Stimulated activated CD8-positive, alpha-beta memory T cell treated with anti-CD3 and anti-CD28 coated beads, Interleukin-2, amount 100 ng/mL, for 48 hours (primary cell): ENCODE results near the gene GATAD2B.
"Not testable (repeated sequence)": the region's sequence is repeated elsewhere in the genome, so short reads cannot be mapped to it uniquely, and the experiment has no call there.

Experiments
- DNase-seq, 2 donors: peaks; one replicate each; pipeline ENCODE4 v3.0.0-alpha.2; 2020; ENCODE audit warnings: low read depth in 2 of 2

Gene GATAD2B

GRCh38 chr1:153929981-153930948 is 7.5 kb upstream of the GATAD2B start:
- DNase-seq, result no peak

GRCh38 chr1:153929426-153929825 is 6.7 kb upstream of the GATAD2B start:
- DNase-seq, result no peak

- DNase-seq, result no peak
Observed at GRCh38 chr1:153928791-153929341, 6.1 kb upstream of the GATAD2B start.

- DNase-seq, result no peak
Observed at GRCh38 chr1:153928245-153928644, 5.5 kb upstream of the GATAD2B start.

- no peak for DNase-seq
Observed at GRCh38 chr1:153926405-153926804, 3.6 kb upstream of the GATAD2B start.

- DNase-seq, result peak; percentile 58 to 62
Observed at GRCh38 chr1:153922076-153922971, 448 bp downstream of the GATAD2B start.

- no peak for DNase-seq
Observed at GRCh38 chr1:153921803-153922075, 1.0 kb downstream of the GATAD2B start.

- DNase-seq, result no peak
Observed at GRCh38 chr1:153921080-153921802, 1.5 kb downstream of the GATAD2B start.

- DNase-seq, result no peak
Observed at GRCh38 chr1:153919876-153920852, 2.6 kb downstream of the GATAD2B start.

GRCh38 chr1:153916297-153916696 is 6.5 kb downstream of the GATAD2B start:
- no peak for DNase-seq

- DNase-seq, result no peak
Observed at GRCh38 chr1:153912349-153912748, 10.4 kb downstream of the GATAD2B start.

- DNase-seq, result not testable (repeated sequence)
Observed at GRCh38 chr1:153910560-153910959, 12.2 kb downstream of the GATAD2B start.

- DNase-seq, result no peak
Observed at GRCh38 chr1:153908071-153908470, 14.7 kb downstream of the GATAD2B start.

- DNase-seq, result no peak
Observed at GRCh38 chr1:153907134-153907533, 15.6 kb downstream of the GATAD2B start.

- no peak for DNase-seq
Observed at GRCh38 chr1:153906396-153906795, 16.4 kb downstream of the GATAD2B start.

GRCh38 chr1:153905908-153906307 is 16.9 kb downstream of the GATAD2B start:
- DNase-seq, result not testable (repeated sequence)

- no peak for DNase-seq
Observed at GRCh38 chr1:153903841-153904455, 18.8 kb downstream of the GATAD2B start.

GRCh38 chr1:153899509-153899908 is 23.3 kb downstream of the GATAD2B start:
- no peak for DNase-seq

- DNase-seq, result not testable (repeated sequence)
Observed at GRCh38 chr1:153895866-153896265, 26.9 kb downstream of the GATAD2B start.

GRCh38 chr1:153891042-153891441 is 31.7 kb downstream of the GATAD2B start:
- DNase-seq, result not testable (repeated sequence)
